DND-41 (cell line): ENCODE data around the gene DKC1.

ENCODE experiments used
- ATAC-seq: fragments of 200-7000 bp; cut with Tn5 transposase; 3 replicates; pipeline ENCODE4 v1.9.1; 2021; ENCODE audit warnings: low read depth; ENCODE audit not compliant: insufficient read depth
- DNase-seq: peaks from one replicate; pipeline ENCODE4 v3.0.0-alpha.2; 2020
- H2AFZ ChIP-seq: 2 replicates; pipeline ENCODE4 v1.6.0; 2012; ENCODE audit warnings: low read depth, low read length
- H3K27ac ChIP-seq: 2 replicates; pipeline ENCODE4 v1.5.1; 2012; ENCODE audit warnings: low read length, inconsistent platforms
- H3K27me3 ChIP-seq: fragments of 200-600 bp; sonication (generic); 2 replicates; pipeline ENCODE4 v1.6.0; 2012; ENCODE audit warnings: low read length, mild to moderate bottlenecking, inconsistent platforms; ENCODE audit not compliant: insufficient read depth, poor library complexity
- H3K36me3 ChIP-seq: 2 replicates; pipeline ENCODE4 v1.5.1; 2012; ENCODE audit warnings: low read length, inconsistent platforms; ENCODE audit not compliant: insufficient read depth
- H3K4me1 ChIP-seq: 2 replicates; pipeline ENCODE4 v1.5.1; 2012; ENCODE audit warnings: mild to moderate bottlenecking, low read length; ENCODE audit not compliant: insufficient read depth
- H3K4me2 ChIP-seq: 2 replicates; pipeline ENCODE4 v1.6.0; 2012; ENCODE audit warnings: mild to moderate bottlenecking, moderate library complexity, low read length, inconsistent platforms; ENCODE audit not compliant: insufficient read depth
- H3K4me3 ChIP-seq, 2 experiments: fragments of 200-600 bp in 1 of 2; shearing (Covaris generic) in 1 of 2; 2 replicates each; pipeline ENCODE4 v1.5.1; 2012 to 2016; ENCODE audit warnings: inconsistent platforms in 2 of 2, low read length in 2 of 2, mild to moderate bottlenecking in 2 of 2, low read depth in 1 of 2, moderate library complexity in 1 of 2
- H3K79me2 ChIP-seq: 2 replicates; pipeline ENCODE4 v1.6.0; 2012; ENCODE audit warnings: low read length, inconsistent platforms; ENCODE audit not compliant: insufficient read depth
- H3K9ac ChIP-seq: 2 replicates; pipeline ENCODE4 v1.6.0; 2012; ENCODE audit warnings: low read depth, mild to moderate bottlenecking, inconsistent platforms, low read length, moderate library complexity
- H3K9me3 ChIP-seq: 2 replicates; pipeline ENCODE4 v1.5.1; 2012; ENCODE audit warnings: low read length, moderate library complexity, mild to moderate bottlenecking, inconsistent platforms; ENCODE audit not compliant: insufficient read depth, severe bottlenecking
- H4K20me1 ChIP-seq: 2 replicates; pipeline ENCODE4 v1.6.0; 2012; ENCODE audit warnings: low read length; ENCODE audit not compliant: insufficient read depth
- EZH2 ChIP-seq: IDR thresholded peaks from 3 replicates; pipeline ENCODE4 v1.6.1; 2012; ENCODE audit warnings: borderline replicate concordance, low read depth, mild to moderate bottlenecking, moderate library complexity, low read length, inconsistent platforms; ENCODE audit not compliant: severe bottlenecking
- TF ChIP-seq, protein P1 (sequence below): IDR thresholded peaks from 2 replicates; pipeline ENCODE4 v1.5.1; 2012; ENCODE audit warnings: borderline replicate concordance, low read length, moderate library complexity, mild to moderate bottlenecking; ENCODE audit not compliant: poor library complexity, severe bottlenecking; ENCODE audit errors: extremely low read depth

The DKC1 gene

GRCh38 chrX:154804957-154805695 is 42.5 kb downstream of the DKC1 start, which contains the start of gene MPP1:
Gene MPP1, minus strand, starts transcription at chrX:154805485. Its CDS starts 112 bp downstream, at chrX:154805373.
- no peaks in the 10 kb centered on the region for H3K36me3 ChIP-seq
- no peak for TF ChIP-seq EZH2
- TF ChIP-seq, protein P1, sequence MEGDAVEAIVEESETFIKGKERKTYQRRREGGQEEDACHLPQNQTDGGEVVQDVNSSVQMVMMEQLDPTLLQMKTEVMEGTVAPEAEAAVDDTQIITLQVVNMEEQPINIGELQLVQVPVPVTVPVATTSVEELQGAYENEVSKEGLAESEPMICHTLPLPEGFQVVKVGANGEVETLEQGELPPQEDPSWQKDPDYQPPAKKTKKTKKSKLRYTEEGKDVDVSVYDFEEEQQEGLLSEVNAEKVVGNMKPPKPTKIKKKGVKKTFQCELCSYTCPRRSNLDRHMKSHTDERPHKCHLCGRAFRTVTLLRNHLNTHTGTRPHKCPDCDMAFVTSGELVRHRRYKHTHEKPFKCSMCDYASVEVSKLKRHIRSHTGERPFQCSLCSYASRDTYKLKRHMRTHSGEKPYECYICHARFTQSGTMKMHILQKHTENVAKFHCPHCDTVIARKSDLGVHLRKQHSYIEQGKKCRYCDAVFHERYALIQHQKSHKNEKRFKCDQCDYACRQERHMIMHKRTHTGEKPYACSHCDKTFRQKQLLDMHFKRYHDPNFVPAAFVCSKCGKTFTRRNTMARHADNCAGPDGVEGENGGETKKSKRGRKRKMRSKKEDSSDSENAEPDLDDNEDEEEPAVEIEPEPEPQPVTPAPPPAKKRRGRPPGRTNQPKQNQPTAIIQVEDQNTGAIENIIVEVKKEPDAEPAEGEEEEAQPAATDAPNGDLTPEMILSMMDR = no peak
- H3K27ac ChIP-seq = peak within 1 kb of the TSS; percentile 53
- H3K4me2 ChIP-seq = peak within 1 kb of the TSS; percentile 82
- H3K4me3 ChIP-seq = peak within 1 kb of the TSS; percentile 51 to 83; a peak in 3 of 4 replicates
- DNase-seq (peak; percentile 80), ATAC-seq (peak; percentile 97)
- peaks cover 37% of the 10 kb centered on the region for H3K79me2 ChIP-seq
- peaks cover 48% of the 10 kb centered on the region for H3K4me1 ChIP-seq
- H2AFZ ChIP-seq = peak within 1 kb of the TSS; percentile 76
- no peaks in the 10 kb centered on the region for H4K20me1 ChIP-seq
- no peaks in the 10 kb centered on the region for H3K9me3 ChIP-seq
- H3K27me3 ChIP-seq = no peaks in the 10 kb centered on the region
- peak within 1 kb of the TSS; percentile 67 for H3K9ac ChIP-seq

- H2AFZ ChIP-seq = peak overlapping the region; percentile 67
- peak overlapping the region; percentile 67 for H3K9ac ChIP-seq
- no peak; the same call in 2 of the 3 replicates for ATAC-seq
- DNase-seq = no peak
- no peaks in the 10 kb centered on the region for H3K27me3 ChIP-seq
- peak overlapping the region; percentile 82 for H3K4me2 ChIP-seq
- H3K79me2 ChIP-seq = peaks cover 33% of the 10 kb centered on the region
- peak overlapping the region; percentile 53 for H3K27ac ChIP-seq
- no peaks in the 10 kb centered on the region for H4K20me1 ChIP-seq
- no peak for TF ChIP-seq EZH2
- TF ChIP-seq, protein P1 = no peak
- peak overlapping the region; percentile 23 to 83; a peak in 3 of 4 replicates for H3K4me3 ChIP-seq
- no peaks in the 10 kb centered on the region for H3K9me3 ChIP-seq
- H3K4me1 ChIP-seq = peaks cover 42% of the 10 kb centered on the region
- H3K36me3 ChIP-seq = no peaks in the 10 kb centered on the region
Observed at GRCh38 chrX:154805696-154806091, 43.0 kb downstream of the DKC1 start.

- no peaks in the 10 kb centered on the region for H3K27me3 ChIP-seq
- ATAC-seq = no peak
- no peak for DNase-seq
- H3K4me3 ChIP-seq = no peak overlapping the region
- no peak overlapping the region for H3K27ac ChIP-seq
- peaks cover 26% of the 10 kb centered on the region for H3K79me2 ChIP-seq
- no peaks in the 10 kb centered on the region for H3K36me3 ChIP-seq
- H3K9me3 ChIP-seq = no peaks in the 10 kb centered on the region
- H3K4me2 ChIP-seq = no peak overlapping the region
- peaks cover 29% of the 10 kb centered on the region for H3K4me1 ChIP-seq
- no peak overlapping the region for H3K9ac ChIP-seq
- no peak overlapping the region for H2AFZ ChIP-seq
- TF ChIP-seq EZH2 = no peak
- TF ChIP-seq, protein P1 = no peak
- H4K20me1 ChIP-seq = no peaks in the 10 kb centered on the region
Observed at GRCh38 chrX:154806837-154807501, 44.3 kb downstream of the DKC1 start.
